Measurements from ENCODE around the gene SEPTIN2. TPM values are rescaled to one million over a fixed set of nuclear protein-coding genes. Genes with fewer than 3 reads are reported as not detected.
"Not testable (repeated sequence)": the region's sequence is repeated elsewhere in the genome, so short reads cannot be mapped to it uniquely, and the experiment has no call there.

SEPTIN2 gene
- total and polyA plus RNA-seq, 2 experiments from 2014 or later = 315 to 373 TPM

DNA sequence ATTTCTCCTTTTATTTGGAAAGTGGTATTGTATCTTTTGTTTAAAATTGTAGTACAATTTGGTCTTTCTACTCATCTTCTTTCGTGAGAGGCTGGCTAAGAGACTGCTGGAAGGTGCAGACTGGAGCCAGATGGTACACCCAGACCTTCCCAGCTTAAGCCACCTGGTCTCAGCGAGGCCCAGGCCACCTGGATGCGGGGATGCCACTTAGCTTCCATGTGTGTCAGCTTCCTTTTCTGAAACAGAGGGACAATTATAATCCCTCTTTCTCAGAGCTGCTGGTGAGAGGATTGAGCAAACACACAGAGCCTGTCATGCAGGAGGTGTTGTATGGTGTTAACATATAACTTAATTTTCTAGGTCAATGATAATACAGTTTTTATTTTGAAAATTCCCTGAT lies 57.7 kb downstream of the SEPTIN2 start:
- Histone ChIP-seq H3K4me2 (no peak overlapping the region), H3K27ac (peak overlapping the region; percentile 93), H3K79me2 (peaks cover 79% of the 10 kb centered on the region), H3K4me1 (ENCODE audit: insufficient read depth) (peaks cover 11% of the 10 kb centered on the region), H3K4me3 (no peak overlapping the region), H3K36me3 (replicated peaks; ENCODE audit: insufficient read depth, low read depth) (no peaks in the 10 kb centered on the region), H3K27me3 (no peaks in the 10 kb centered on the region), H3K9me2 (replicated peaks; ENCODE audit: insufficient read depth) (no peaks in the 10 kb centered on the region), H4K20me1 (ENCODE audit: insufficient read depth, poor library complexity, severe bottlenecking) (no peaks in the 10 kb centered on the region), H2AFZ (no peak overlapping the region), H3K9me3 (ENCODE audit: low read depth) (no peaks in the 10 kb centered on the region)
- TF ChIP-seq, protein P1, sequence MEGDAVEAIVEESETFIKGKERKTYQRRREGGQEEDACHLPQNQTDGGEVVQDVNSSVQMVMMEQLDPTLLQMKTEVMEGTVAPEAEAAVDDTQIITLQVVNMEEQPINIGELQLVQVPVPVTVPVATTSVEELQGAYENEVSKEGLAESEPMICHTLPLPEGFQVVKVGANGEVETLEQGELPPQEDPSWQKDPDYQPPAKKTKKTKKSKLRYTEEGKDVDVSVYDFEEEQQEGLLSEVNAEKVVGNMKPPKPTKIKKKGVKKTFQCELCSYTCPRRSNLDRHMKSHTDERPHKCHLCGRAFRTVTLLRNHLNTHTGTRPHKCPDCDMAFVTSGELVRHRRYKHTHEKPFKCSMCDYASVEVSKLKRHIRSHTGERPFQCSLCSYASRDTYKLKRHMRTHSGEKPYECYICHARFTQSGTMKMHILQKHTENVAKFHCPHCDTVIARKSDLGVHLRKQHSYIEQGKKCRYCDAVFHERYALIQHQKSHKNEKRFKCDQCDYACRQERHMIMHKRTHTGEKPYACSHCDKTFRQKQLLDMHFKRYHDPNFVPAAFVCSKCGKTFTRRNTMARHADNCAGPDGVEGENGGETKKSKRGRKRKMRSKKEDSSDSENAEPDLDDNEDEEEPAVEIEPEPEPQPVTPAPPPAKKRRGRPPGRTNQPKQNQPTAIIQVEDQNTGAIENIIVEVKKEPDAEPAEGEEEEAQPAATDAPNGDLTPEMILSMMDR (IDR thresholded peaks at IDR 0.05; ENCODE audit: poor library complexity) = no peak
- no peak for TF ChIP-seq EZH2phosphoT487 (IDR thresholded peaks at IDR 0.05; ENCODE audit: low read depth, severe bottlenecking, unreplicated experiment)
- TF ChIP-seq EZH2 (IDR thresholded peaks at IDR 0.05; ENCODE audit: borderline replicate concordance) = no peak
- 92% methylated on average over 3 of the region's 3 CpGs for WGBS (ENCODE audit: low lambda C conversion rate, missing lambda C conversion rate)
- DNase-seq (ENCODE audit: low spot score) = no peak

DNA sequence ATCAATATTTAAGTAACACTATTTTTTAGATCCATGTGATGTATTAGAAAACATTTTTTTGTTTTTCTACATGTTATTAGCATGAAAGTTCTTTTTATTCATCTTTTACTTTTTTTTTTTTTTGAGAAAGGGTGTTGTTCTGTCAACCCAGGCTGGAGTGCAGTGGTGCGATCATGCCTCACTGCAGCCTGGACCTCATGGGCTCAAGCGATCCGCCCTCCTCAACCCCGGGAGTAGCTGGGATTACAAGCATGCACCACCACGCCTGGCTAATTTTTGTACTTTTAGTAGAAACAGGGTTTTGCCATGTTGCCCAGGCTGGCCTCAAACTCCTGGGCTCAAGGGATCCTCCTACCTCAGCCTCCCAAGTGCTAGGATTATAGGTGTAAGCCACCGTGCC lies 58.2 kb downstream of the SEPTIN2 start:
- H2AFZ ChIP-seq; H3K4me3 ChIP-seq; H3K36me3 ChIP-seq (replicated peaks; ENCODE audit: insufficient read depth, low read depth); H3K9me2 ChIP-seq (replicated peaks; ENCODE audit: insufficient read depth); DNase-seq (ENCODE audit: low spot score); H3K27me3 ChIP-seq; H3K9me3 ChIP-seq (ENCODE audit: low read depth); H4K20me1 ChIP-seq (ENCODE audit: insufficient read depth, poor library complexity, severe bottlenecking): not testable (repeated sequence)
- 86% methylated on average over 6 of the region's 6 CpGs for WGBS (ENCODE audit: low lambda C conversion rate, missing lambda C conversion rate)
- Histone ChIP-seq H3K27ac (peak overlapping the region; percentile 93), H3K79me2 (peaks cover 79% of the 10 kb centered on the region), H3K4me2 (peak overlapping the region; percentile 63), H3K4me1 (ENCODE audit: insufficient read depth) (peaks cover 11% of the 10 kb centered on the region)

DNA sequence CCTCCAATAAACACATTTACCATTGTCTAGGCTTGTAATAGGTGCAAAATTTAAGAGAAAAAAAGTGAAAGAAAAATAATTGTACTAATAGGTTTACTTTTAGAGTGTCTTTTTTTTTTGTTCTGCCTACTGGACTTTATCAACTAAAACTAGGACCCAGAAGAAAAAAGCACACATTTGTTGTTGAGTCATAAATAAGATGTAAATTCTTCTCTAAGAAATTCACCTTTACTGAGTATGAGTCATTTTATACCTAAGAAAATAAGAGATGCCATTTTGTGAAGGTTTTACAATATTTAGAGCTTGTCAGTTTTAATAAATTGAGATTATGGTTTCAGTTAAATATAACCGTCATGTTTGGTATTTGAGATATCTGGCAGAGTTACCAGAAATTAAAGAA lies 59.6 kb downstream of the SEPTIN2 start:
- peak overlapping the region; percentile 58 for H3K4me2 ChIP-seq

DNA sequence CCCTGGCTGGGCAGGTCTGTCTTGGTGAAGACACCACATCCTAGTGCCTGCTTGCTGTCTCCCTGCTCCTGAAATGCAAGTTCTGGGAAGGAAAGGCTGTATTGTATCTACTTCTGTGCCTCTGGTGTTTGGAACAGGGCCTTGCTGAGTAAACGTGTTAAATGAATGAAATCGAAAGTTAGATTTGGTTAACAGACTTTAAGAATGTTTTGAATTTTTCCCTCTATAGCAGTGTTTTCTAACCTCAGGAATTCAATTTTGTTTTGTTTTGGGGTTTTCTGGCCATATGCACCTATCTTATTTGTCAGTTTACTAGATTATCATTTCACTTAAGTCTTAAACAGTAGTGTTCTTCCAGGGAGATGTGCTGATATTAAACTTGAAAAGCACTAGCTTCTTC lies 61.1 kb downstream of the SEPTIN2 start:
- Histone ChIP-seq H3K9me2 (replicated peaks; ENCODE audit: insufficient read depth) (no peaks in the 10 kb centered on the region), H3K4me3 (no peak overlapping the region), H3K9me3 (ENCODE audit: low read depth) (no peaks in the 10 kb centered on the region), H3K27me3 (no peaks in the 10 kb centered on the region), H3K36me3 (replicated peaks; ENCODE audit: insufficient read depth, low read depth) (no peaks in the 10 kb centered on the region), H4K20me1 (ENCODE audit: insufficient read depth, poor library complexity, severe bottlenecking) (no peaks in the 10 kb centered on the region), H3K27ac (no peak overlapping the region), H3K79me2 (peaks cover 69% of the 10 kb centered on the region), H3K4me2 (no peak overlapping the region), H3K4me1 (ENCODE audit: insufficient read depth) (peaks cover 11% of the 10 kb centered on the region), H2AFZ (no peak overlapping the region)
- no peak for DNase-seq (ENCODE audit: low spot score)
- TF ChIP-seq, protein P1 (IDR thresholded peaks at IDR 0.05; ENCODE audit: poor library complexity) = no peak
- TF ChIP-seq EZH2phosphoT487 (IDR thresholded peaks at IDR 0.05; ENCODE audit: low read depth, severe bottlenecking, unreplicated experiment) = no peak
- WGBS (ENCODE audit: low lambda C conversion rate, missing lambda C conversion rate) = 83% methylated on average over 2 of the region's 2 CpGs

More for the DNA sequence above, 59.6 kb downstream of the SEPTIN2 start:
- no peaks in the 10 kb centered on the region for H3K9me2 ChIP-seq (replicated peaks; ENCODE audit: insufficient read depth)
- H3K4me3 ChIP-seq = no peak overlapping the region
- DNase-seq (ENCODE audit: low spot score) = no peak
- TF ChIP-seq, protein P1 (IDR thresholded peaks at IDR 0.05; ENCODE audit: poor library complexity) = no peak
- TF ChIP-seq EZH2phosphoT487 (IDR thresholded peaks at IDR 0.05; ENCODE audit: low read depth, severe bottlenecking, unreplicated experiment) (no peak), EZH2 (IDR thresholded peaks at IDR 0.05; ENCODE audit: borderline replicate concordance) (no peak)
- H3K79me2 ChIP-seq = peaks cover 73% of the 10 kb centered on the region
- no peak overlapping the region for H2AFZ ChIP-seq
- H3K4me1 ChIP-seq (ENCODE audit: insufficient read depth) = peaks cover 11% of the 10 kb centered on the region
- no peaks in the 10 kb centered on the region for H3K9me3 ChIP-seq (ENCODE audit: low read depth)
- H3K36me3 ChIP-seq (replicated peaks; ENCODE audit: insufficient read depth, low read depth) = no peaks in the 10 kb centered on the region
- WGBS (ENCODE audit: low lambda C conversion rate, missing lambda C conversion rate) = 95% methylated on average over 1 of the region's 1 CpG
- H3K27ac ChIP-seq = peak overlapping the region; percentile 81
- H4K20me1 ChIP-seq (ENCODE audit: insufficient read depth, poor library complexity, severe bottlenecking) = no peaks in the 10 kb centered on the region
- no peaks in the 10 kb centered on the region for H3K27me3 ChIP-seq

All from hepatocyte (in vitro differentiated cells).